GM21529 (cell line): ENCODE measurements around the gene ACTN2.

Experiments used
- ATAC-seq: cut with Tn5 transposase; IDR thresholded peaks from one replicate; pipeline ENCODE4 v1.9.1; 2021; ENCODE audit not compliant: unreplicated experiment

The ACTN2 gene

DNA sequence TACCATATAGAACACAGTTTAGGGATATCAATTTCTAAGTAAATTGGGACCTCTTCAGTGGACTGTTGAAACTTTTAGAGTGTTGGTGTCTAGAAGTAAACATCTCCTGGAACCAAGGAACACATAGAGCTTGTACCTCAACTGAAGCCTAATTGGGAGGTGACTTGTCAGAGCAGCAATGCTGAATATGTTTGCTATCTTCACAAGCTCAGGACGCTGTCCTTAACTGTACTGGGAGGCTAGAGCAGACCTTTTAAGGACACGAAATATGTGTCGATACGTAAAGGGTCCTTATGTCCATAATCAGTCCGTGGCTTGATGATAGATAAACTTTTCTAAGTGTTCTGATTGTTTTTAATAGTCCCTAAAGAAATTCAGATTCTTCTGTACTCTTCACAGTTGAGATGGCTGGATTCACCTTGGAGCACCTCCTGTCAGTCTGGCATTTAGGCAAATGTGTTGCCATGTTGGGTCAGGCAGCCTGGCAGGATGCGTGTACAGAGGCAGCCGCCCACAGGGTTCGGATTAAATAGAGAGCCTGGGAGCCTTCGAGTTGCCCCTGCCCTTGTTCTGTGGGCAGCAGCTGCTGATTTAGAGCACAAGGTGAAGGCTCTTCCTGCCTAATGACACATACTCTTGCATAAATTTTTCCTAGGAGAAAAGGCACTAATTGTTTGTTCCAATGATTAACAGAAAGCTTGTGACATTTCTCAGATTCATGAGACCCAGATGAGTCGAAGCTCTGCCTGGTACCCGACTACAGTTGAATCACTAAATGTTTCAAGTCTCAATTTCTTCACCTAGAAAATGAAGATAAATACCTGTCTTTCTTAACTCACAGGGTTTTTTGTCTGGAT, 3.6 kb downstream of the ACTN2 start:
- no peak for ATAC-seq

DNA sequence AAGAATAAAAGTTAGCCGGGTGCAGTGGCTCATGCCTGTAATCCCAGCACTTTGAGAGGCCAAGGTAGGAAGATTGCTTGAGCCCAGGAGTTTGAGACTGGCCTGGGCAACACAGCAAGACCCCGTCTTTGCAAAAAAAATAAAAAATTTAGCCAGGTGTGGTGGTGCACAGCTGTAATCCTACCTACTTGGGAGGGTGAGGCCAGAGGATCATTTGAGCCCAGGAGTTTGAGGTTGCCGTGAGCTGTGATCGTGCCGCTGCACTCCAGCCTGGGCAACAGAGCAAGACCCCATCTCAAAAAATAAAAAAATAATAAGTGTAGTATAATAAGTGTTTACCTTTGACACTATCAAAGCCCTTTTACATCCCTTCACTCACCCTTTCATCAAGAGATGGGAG, 5.0 kb downstream of the ACTN2 start:
- ATAC-seq: no peak

DNA sequence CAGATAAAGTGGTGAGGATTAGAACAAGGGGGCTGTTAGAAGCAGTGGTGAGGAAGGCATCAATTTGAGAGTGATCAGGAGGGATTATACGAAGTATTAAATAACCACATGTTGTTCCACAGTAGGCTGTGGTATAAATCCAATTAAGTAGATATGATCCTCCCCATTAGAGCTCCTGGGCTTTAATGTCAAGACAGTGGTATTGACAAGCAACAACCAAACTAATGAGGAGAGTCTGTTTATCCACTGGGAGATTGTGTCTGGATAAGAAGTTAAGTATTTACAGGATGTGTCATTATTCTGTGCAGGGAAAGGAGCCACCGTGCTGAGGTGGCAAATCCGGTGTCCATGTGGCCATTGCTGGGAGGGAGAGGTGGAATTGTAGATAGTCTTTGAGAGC, 5.8 kb downstream of the ACTN2 start:
- ATAC-seq: no peak

DNA sequence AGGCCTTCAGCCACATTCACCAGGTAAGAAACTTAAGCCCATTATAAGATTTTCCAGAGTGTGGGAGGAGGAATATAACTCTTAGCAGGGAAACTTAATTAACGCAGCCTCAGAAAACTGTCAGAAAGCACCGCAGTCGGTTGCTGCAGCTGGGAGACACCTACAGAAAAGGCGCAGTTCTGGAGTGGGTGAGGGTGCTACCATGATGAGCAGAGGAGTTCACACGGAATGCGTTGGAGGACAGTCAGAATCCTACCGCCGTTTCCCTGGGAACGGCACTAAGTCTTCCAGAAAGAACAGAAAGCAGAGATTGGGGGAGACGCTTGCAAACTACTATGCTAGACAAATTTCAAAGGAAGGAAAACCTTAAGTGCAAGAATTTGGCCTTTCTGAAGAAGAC, 6.4 kb downstream of the ACTN2 start:
- ATAC-seq: no peak

DNA sequence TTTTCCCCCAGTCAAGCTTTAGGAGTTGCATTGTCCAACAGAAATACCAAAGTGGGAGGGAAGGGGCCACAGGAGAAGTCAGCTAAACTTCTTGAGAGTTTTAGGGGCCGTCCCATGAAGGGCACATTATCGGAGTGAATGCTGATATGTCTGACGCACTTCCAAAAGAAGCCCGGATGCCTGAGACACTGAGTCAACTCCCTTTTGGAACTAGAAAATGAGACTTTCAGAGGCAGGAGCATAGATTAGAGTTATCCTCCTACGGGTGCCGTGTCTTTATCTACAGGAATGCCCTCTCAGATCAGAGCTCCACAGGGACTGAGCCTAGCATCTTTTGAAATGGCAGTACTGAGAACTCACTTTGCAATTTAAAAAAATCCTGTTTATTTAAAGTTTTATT, 13.1 kb downstream of the ACTN2 start:
- ATAC-seq: no peak

DNA sequence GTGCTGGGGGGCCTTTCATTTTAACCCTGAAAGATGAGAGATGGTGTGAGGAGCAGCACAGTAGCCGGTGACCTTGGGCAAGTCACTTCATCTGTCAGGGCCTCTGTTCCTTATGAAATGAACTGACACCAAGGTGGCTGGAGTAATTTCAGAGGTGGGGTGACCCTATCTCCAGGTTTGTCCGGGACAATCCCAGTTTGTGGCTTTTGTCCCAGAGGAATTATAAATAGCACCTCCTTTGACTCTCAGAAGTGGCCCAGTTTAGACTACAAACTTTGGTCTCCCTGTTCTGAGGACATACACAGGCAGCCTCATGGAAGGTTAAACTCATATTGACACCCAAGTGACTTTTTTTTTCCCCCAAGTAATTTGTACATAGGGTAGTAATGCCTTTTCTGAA, 14.6 kb downstream of the ACTN2 start:
- no peak for ATAC-seq

DNA sequence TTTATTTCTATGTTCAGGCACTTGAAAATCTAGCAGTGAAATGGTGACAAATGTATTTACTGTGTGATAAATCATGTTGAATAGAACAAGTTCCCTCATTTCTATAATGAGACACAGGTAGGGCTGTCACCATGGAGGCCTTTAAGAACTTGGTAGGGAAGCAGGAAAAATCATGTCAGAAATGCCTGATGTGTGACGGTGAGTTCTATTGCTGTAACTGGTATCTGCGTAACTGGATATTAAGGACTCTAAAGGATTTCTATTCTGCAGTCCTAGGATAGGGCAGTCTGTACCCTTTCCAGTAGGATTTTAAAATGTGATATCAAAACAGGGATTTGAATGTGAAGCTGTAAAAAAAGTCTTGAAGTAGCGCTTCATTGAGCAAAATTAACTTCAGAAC, 15.5 kb downstream of the ACTN2 start:
- no peak for ATAC-seq

DNA sequence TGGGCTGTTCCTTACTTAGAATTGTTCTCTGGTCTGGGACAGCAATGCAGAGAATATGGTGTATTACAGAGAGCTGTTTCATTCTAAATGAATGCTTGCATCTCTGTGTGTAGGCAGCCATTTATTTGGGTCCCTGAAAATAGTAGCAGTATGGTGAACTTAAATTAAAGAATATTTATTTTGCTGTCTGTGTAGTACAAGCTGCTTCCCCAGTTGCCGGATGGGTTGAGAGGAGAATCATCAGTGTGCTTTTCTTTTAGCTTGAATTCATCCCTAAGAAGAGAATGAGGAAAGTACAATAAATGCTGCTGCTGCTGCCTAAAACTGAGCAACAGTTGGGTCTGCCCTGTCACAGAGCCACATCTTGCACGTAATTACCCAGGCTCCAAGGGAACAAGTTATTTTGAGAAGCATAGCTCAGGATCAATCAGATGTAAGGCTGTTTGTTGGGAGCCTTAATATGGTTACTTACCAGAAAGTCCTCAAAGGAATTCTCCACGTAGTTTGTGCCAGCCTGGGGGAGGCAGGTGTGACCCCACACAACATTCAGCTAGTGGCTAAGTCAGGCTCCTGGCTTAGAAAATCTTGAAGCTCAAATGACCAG, 16.6 kb downstream of the ACTN2 start:
- ATAC-seq: no peak

DNA sequence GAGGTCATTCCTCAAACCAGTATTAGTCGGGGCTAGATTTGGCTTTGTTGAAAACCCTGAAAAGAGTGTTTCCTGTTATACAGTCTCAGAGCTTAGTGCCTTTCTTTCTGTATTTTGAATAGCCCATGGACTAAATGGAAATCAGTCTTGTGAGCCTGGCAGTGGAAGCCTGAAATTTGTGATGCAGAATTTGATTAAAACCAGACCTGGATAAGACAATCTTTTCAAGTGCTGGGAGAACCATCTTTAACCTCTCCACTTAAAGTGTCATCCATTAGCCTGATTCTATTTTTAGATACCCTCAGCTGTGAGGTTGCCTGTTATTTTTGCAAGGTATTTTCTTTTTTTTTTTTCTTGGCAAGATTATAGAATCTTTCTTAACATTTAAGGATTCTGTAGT, 19.5 kb downstream of the ACTN2 start:
- ATAC-seq: no peak

DNA sequence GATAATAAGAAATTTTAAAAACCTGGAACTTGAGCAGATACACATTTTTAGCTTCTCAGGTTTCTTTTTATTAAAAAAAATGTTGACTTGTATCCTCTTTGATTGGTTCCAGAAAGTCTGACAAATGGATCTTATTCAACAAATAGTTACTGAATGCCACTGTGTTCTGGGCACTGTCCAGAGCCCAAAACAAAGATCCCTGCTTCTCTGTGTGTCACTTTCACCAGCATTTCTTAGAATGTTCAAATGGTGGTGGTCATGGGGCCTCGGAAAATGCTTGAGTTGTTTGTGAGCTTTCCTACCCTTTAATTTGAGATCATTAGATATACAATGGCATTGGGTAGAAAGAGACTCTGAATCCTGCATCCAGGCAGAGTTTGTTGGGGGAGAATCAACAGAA, 19.9 kb downstream of the ACTN2 start:
- ATAC-seq: no peak

DNA sequence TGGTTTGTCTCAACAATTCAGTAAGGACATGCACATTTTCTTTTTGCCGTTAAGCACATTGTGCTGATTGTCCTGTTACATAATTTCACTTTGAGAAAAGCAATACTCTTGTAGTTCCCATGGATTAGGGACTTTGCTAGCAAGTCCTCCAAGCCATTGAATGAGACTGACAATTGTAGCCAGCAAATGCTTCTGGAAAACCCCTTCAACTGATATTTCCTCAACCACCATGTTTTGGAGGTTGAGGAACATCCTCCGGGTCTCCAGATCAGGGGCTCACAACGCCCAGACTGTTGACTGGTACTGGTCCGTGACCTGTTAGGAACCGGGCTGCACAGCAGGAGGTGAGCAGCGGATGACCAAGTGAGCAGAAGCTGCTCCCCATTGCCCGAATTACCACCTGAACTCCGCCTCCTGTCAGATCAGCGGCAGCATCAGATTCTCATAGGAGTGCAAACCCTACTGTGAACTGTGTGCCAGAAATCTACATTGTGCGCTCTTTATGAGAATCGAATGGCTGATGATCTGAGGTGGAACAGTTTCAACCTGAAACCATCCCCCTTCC, 24.1 kb downstream of the ACTN2 start:
- no peak for ATAC-seq

DNA sequence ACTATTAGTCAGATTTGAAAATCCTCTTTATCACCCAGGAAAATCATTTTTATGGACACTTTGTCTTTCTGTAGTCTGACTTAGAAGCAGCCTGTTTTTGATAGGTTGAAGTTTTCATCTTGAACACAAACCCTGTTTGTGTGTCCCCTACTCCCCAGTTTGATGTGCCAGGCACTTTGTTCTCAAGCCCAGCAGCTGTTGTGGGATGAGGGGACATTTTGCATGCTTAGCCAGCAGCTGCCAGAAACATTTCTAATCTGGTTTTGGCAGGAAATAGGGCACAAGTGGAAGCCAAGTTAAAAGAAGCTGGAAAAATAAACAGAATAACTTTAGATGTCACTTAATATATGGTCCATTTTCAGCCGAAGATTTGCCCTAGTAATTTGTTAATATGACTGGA, 29.9 kb downstream of the ACTN2 start:
- ATAC-seq: no peak

DNA sequence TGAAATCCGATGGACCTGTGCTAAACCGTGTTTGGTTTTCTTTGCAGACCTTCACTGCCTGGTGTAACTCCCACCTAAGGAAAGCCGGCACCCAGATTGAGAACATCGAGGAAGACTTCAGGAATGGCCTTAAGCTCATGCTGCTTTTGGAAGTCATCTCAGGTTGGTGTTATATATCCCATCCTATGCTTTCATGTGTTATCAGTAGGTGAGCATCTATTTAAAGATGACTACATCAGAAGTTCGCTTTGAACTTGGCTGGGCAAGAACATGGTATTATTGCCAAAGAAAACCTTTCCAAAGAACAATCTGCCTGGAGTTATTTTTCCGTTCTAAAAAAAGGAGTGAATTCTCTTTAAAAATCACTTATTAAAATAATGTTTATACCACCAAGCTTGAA, 31.5 kb downstream of the ACTN2 start:
- no peak for ATAC-seq

DNA sequence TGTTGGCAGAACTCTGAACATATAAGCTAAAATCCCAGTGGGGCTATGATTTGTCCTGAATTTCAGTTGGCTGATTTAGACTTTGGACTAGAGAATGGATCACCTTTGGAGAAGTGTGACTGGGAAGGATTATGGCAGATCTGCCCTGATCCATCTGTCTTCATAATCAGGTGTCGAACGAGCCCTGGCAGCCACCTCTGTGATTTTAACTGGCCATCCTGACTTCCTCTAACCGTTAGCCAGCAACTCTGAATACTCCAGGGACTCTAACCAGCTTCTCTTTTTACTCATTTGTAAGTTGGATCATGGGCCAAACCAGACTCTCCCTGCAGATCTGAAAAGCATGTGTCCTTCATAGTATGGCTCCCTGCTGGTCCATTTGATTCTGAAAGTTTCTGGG, 32.0 kb downstream of the ACTN2 start:
- no peak for ATAC-seq

DNA sequence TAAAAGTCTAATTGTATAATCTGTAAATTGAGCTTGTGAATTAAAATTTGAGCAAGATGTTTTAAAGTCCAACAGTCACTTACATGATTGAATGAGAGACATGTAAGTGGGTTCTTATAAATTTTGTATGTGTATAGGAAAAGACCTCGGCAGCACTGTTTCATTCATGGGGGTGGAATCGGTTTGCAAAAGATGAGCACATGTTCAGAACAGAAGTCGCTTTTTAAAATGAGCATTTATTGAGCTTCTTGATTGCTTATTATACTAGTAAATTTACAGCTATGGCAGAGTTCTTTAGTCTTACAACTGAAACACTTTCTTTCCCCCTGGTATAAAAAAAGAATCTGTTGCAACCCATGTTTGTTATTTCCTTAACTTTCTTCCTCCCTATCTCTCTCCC, 33.9 kb downstream of the ACTN2 start:
- ATAC-seq: no peak

DNA sequence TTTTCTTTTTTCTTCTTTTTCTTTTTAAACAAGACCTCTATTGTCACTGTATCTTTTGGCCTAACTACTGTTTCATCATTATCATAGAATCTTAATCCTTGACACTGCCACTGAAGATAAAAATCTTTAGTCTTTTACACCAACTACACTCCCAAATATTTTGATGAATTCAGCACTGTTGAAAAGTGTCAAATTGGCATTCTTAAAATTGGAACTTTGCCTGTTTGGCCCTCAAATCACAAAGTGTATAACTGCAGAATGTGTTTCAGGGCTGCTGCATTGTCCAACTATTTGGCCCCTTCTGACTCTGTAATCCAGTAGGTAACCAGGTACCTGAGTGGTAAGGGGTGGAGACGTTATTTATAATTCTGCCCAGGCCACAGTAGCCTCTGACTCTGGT, 34.3 kb downstream of the ACTN2 start:
- ATAC-seq: no peak

DNA sequence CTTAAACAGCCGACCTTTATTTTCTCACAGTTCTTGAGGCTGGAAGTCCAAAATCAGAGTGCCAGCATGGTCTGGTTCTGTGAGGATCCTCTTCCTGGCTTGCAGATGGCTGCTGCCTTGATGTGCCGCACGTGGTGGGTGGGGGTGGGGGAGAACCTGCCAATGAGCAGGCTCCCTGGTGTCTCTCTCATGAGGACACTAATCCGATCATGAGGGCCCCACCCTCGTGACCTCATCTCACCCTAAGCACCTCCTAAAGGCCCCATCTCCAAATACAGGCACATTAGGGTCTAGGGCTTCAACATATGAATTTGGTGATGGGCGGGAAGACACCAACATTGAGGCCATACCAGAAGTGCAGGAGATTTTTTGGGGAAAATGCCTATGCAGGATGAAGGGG, 37.8 kb downstream of the ACTN2 start:
- ATAC-seq: no peak

DNA sequence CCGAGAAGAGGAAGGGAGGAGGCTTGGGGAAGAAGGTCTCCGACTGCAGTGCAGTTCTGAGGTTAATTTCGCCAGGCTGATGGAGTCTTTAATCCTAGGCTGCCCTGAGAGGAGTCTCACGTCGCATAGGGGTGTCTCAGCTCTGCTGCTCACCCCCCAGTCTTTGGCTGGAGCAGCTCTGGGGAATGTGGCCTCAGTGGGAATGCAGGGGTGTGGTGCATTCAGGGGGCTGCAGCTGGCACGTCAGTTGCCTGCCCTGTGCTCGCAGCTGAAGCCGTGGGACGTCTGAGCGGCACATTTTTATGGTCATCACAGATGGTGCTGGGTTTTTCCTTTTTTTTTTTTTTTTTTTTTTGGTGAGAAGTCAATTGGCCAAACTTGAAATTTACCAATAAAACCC, 38.2 kb downstream of the ACTN2 start:
- ATAC-seq: no peak

DNA sequence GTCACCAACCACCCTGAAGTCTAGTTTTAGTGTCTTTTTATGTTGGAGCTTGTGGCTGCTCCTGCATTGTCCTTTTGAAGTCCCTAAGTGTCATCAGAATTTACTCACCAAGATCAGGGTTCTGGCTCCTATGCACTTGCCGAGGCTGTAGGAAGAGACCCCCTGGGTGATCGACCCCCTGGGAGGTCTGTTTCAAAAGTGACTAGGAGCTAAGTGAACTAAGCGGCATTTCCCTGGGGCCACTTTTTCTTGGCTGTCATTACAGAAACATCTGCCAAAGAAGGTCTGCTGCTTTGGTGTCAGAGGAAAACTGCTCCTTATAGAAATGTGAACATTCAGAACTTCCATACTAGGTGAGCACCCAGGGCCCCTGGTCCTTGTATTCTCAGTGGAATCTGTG, 39.4 kb downstream of the ACTN2 start:
- no peak for ATAC-seq

DNA sequence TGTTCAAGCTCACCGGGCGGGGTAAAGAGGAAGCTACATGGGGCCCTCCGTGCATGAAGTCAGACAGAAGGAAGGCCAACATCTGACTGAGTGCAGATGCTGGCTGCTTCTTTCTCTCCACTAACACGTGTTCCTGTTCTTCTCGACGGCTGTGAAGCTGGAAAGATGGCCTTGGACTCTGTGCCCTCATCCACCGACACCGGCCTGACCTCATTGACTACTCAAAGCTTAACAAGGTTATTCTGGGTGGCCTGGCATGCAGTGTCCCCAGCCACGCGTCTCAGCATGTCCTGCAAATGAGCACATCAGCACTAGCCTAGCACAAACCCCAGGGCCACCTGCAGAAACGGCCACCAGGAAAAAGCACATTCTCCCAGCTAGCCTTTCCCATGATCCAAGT, 41.2 kb downstream of the ACTN2 start:
- no peak for ATAC-seq

DNA sequence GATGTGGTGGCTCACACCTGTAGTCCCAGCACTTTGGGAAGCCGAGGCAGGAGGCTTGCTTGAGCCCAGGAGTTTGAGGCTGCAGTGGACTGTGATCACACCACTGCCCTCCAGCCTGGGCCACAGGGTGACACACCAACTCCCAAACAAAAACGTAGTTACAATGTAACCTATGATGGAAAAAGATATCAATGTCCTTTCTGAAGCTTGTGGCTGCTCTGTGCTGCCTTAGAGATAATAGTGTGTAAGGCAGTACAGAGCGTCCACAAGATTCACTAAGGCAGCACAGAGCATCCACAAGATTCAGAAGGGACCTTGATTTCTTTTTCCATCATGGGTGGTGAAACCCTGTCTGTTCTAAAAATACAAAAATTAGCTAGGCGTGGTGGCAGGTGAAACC, 42.5 kb downstream of the ACTN2 start:
- ATAC-seq: no peak

DNA sequence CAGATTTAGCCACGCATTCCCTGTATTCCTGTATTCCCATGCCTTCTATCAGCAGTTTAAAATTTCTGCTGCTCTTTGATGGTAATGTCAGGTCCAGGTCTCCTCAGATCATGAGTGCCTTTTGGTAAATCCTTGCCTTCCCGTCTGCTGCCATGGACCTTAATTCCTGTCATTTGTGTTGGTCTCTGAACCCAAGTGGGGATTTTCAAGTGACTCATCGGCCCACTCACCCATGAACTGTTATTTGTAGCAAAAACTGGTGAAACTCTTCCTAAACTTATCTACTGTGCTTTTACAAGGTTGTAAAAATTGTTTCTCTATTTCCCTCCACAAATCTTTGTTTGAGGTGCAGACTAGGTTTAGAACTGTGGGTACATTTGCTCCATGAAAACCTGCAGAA, 47.4 kb downstream of the ACTN2 start:
- no peak for ATAC-seq
